Activated T-cell treated with anti-CD3 and anti-CD28 coated beads, Interleukin-2, amount 50 U/mL, for 48 hours (primary cell): ENCODE measurements around the gene UBAP1L.
"Not testable (repeated sequence)": the region's sequence is repeated elsewhere in the genome, so short reads cannot be mapped to it uniquely, and the experiment has no call there.

Experiments
- DNase-seq, 2 experiments: peaks; one replicate each; pipeline ENCODE4 v3.0.0-alpha.2; 2020

UBAP1L gene

DNA sequence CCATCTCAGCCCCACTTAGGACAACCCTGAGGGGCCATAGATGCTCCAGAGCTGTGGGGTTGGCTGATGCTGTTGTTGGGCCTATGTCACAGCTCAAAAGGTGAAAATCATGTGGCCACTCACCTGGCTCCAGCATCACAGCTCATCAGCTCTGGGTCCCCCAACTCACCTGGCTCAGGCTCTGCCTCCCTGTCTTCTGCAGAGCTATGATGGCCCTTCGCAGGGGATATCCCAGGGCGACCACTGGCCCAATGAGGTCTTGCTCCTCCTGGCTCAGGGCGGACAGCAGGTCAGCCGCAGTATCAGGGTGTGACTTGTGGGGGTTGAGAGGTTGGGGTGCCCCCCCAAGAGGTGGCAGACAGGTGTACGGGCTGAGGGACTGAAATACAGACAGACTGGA lies 15.7 kb downstream of the UBAP1L start:
- DNase-seq = no peak

DNA sequence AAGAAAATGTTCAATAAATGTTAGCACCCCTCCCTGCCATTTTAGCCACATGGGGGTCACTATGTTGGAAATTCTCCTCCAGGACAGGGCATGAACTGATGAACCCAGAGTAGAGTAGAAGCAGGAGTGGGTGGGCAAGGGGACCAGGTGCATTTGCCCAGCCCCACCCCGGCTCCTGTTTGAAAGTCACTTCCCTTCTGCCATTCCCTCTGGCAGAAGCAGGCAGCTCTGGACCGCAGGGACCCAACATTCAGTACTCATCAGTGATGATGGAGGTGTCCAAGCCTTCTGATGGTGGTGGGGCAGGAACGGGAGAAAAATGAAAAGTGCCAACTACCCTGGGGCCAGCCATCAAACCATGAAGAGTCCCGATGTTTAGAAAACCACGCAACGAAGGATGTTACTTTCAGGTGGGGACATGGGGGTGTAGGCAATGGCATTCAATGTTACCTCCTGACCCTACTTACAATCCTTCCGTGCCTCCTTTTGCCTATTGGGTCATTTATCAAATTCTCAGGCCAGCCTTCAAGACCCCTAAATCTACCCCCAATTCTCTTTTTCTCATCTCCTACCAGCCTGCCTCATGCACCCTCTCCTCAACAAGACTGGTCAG lies 17.2 kb downstream of the UBAP1L start:
- no peak for DNase-seq

DNA sequence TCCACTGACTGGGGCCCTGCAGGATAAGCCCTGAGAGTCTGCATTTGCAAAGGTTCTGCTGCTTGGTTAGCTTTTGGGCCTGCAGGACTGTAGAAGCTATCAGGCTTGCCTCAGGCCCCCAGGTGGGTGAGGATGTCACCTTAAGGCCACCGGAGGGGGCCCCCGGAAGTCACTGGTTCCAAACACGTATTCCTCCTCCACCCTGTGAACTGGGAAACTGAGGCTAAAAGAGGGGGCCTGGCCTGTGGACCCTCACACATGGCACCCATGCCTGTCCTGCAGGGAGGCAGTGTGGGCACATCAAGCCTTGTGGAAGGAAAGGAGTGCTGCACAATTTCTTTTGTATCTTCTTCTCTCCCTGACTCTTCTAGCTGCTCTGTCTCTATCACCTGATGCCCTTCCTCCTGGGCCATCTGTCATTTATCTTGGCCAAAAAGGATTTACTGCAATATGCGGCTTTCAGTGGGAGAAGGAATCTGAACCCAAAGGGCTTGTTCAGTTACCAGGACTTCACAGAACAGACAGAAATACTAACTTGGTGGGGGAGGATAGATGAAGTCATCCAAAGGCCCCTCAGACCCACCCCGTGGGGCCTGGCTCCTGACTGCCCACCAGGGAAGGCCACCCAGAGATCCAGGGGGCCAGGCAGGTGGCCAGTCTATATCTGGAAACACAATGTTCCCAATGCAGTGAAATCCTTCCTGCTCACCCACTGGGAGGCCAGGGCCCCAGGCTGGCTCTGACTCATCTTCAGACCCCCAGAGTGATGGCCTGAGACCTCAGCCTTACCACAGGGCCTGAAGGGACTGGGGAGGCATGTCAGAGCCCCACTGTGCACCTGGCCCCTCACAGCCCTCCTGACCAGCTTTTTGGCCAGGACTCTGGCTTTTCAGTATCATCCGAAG lies 18.3 kb downstream of the UBAP1L start:
- DNase-seq = no peak

DNA sequence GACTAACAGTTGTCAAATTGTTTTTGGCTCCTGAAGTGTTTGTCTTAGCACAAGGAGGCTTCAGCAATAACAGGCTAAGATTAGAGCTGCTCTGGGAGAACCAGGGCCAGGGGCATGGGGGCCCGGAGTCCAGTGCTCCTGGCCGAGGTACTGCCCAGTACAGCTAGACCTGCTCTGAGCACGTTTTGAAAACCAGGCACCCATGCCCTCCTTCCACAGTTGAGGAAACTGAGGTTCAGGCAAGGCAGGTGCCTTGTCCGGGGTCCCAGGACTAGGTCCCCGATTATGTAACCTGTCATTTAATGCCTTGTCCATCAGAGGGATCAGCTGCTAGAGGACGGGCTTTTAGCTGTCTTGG lies 19.3 kb downstream of the UBAP1L start:
- DNase-seq = no peak

DNA sequence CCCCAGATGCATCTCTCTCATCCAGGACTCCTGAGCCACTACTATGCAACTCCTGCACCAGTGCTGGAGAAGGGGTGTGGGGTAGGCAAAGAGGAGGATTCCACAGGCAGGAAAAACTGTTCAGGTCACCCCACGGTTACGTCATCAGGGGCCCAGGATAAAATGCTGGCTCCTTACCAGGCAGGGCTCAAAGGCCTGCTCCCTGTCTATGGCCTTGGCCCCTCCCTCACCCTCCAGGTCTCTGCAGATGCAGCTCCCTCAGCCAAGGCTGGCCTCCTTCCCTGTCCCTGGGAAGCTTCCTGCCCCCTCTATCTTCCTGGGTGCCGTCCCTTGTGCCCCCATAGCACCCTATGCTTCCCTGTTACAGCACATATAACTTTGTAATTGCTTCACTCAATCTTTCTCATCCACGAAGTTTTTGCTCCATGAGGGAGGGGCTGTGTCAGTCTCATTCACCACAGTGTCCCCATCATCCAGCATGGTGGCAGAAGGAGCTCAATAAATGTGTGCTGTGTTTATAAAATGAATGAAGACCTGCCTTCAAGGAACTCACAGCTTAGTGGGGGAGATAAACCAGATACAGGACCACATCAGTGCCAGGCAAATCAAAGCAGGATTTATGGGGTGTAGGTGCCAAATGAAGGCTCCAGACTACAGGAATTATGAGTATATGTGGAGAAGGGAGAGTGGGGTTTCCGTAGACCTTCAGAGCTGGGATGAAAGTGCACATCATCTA lies 19.8 kb downstream of the UBAP1L start:
- DNase-seq = no peak

DNA sequence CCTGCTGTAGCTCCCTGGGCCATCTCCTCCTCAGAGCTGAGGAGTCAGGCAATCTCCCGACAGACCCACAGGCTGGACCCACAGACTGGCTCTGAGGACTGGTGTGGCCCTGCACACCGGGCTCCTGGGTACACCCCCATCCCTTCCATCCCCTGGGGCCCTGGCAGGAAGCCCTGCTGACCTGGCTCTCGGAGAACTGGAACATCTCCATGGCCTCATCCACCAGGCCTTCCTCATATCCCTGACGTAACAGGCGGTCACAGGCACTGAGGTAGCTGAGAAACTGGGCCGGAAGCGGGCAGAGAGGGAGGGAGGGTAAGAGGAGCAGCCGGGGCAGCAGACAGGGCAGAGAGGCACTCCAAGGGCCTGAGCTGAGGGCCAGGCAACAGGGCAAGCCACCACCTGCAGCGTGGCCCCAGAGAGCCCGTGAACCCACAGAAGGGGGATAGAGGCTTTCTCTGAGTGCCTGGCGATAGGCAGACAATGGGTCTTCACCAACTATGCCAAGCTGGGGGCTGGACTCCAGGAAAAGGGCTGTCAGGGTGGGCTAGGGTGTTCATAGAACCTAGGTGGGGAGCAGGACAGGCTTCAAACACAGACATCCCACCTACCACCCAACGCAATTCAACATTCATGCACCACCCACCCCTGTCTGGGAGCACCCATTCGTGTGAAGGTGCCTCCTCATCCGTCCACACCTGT lies 20.6 kb downstream of the UBAP1L start:
- no peak for DNase-seq

DNA sequence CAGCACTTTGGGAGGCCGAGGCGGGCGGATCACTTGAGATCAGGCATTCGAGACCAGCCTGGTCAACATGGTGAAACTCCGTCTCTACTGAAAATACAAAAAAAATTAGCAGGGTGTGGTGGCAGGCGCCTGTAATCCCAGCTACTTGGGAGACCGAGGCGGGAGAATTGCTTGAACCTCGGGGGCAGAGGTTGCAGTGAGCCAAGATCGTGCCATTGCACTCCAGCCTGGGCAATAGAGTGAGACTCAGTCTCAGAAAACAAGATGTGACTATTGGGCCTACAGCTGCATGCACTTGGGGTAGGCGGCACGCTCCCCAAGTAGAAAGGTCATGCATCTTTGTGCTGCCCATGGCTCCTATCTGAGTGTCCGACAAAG lies 21.2 kb downstream of the UBAP1L start:
- DNase-seq = not testable (repeated sequence)

DNA sequence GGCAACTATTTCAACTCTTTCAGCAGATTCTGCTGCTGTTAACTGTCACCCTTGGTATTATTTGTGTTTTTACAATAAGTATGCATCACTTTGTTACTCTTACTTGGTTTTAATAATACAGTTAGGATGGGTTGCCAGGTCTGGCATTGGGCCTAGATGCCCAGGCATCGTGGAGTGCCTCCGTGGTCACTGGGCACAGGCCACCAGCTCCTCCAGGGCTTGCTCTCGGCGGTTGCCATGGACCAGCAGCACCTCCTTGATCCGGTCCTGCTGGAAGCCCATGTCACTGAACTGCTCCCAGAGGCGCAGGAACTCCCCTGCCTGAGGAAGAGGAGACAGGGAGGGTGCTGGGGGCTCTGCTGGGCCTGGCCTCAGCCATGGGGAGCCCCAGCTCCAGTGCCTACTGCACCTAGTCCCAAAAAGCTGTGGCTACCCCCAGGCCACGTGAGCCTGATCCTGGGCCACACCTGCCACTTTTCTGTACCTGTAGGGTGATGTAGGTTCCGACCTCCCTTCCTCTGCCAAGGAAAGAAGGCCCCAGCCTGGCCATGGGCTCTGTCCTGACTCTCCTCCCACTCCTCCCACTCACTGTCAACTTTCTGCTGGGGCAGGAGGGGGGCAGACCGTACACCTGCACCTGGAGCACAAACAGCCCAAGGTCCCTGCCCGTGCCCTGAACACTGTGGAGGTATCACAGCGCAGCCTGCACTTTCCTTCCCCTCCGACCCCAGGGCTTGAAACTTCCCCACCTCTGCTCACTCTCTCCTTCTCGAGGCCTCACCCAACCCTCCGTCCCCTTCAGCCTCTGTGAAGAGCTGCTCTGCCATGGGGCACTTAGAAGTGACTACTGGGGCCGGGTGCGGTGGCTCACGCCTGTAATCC lies 21.8 kb downstream of the UBAP1L start:
- no peak for DNase-seq

DNA sequence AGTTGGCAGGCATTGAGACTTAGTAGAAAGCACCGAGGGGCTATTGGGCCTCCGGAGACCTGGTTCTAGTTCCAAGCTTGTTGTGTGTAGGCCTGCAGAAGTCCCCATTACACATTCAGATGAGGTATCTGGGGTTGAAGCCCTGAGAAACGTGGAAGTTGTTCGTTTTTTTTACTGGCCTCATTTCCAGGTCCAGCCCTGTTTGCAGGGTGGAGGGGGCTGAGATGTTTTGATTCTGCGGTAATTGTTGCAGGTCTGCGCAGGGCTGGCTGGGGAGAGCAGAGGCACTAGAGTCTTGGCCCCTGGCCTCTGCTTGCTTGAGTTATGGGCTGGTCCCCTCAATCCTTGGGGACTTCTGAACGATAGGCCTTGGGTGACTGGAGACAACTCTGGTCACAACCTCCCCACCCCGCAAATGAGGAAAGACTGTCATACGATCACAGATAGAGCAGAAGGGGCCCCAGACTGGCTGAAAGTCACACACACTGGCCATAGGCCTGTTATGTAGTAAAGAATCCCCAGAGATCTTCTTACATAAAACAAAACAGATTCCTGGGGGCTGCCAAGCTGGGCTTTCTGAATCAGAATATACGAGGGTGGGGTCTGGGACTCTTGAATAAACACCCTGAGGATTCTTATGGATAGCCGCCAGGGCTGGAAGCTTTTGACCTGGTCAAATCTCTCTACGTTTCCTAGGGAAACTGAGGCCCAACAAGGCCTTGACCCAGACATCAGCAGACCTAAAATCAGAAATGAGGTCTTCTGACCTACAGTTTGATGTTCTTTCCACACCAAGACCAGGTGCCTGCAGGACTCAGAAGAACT lies 22.8 kb downstream of the UBAP1L start:
- DNase-seq = no peak

DNA sequence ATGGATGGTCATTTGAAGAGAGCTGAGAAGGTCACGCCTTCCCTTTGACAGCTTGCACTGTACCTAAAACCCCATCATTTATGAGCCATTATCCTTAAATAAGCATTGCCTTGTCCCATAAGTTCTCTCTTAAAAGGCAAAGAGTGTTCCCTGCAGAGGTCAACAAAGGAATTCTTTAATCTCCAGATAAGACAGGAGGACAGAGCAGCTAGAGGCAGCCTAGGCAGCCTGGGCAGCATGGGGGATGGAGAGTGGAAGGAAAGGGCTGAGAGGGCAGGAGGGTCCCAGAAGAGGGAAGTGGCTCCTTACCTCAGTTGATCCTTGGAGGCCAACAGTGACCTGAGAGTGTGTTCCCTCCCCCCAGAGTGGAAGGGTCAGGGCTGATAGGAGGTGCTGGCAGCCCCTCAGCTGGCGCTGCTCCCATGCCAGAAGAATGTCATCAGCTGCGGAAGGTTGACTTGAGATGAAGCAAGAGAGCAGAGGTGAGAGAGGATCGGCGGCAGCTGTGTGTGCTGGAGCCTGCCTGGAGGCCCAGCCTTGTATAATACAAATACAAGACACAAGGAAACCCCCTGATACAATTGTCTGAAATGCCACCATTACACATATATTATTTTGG lies 25.7 kb downstream of the UBAP1L start:
- DNase-seq = no peak

DNA sequence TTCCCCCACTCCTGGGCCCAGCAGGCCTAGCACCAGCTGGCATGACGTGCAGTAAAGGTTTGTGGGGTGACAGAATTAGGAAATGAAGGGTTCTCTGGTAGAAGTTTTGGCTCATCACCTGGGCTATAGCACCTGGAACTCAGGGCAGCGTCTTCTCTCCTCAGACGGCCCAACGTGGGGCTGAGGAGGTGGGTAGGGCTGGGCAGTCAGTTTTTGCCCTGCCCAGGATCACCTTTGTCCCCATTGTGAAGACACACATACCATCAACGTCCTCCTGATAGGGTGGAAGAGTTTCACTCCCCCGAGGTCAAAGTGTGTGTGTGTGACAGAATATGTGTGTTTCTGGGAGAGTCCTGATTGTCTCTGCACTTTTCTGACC lies 26.4 kb downstream of the UBAP1L start:
- no peak for DNase-seq

DNA sequence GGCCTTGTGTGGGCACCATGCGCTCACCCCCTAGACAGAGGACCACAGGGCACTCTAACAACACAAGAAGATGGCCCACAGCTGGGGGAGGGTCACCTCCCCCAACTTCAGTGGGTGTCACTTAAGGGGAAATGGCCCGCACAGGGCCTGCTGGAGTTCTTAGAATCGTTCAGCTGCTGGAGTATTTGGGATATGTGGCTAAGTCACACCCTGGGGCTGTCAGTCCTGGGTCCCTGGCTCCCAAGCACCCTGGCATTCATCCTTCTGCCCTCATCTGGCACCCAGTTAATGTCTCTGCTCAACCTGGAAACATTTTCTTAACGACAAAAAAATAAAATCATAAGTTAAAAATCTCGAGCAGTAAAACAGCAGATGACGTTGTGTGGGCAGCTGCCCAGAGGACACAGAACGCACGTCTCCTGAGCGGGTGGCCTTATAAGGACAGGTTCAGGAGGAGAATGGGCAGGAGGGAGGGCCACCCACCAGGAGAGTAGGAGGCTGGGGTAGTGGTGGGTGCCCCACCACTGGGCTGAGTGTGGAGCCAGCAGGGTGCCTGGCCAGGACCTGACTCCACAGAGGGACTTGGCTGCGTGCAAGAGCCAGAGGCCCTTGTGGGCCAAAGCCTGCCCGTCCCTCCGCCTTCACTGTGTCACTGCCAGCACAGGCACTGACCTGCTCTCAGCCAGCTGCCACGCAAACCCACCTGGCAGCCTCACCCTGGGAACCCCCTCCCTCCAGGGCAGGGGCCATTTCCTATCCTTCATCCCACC lies 26.9 kb downstream of the UBAP1L start:
- no peak for DNase-seq

DNA sequence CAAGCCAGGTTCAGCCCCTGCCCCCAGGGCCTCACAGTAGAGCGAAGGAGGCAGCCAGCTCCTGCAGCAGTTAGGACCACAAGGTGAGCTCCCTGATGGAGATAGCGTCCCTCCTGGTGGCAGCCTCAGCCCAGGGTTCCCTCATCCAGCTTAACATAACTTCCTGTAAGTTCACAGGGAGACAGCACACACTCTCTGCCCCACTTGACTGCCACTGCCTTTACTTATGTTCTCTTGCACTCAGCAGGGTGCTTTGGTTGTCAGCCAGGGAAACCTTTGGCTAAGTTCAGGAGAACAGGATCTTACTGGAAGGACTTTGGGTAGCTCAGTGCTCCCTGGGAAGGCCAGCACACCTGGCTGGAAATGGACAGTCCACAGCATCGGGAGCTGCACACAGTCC lies 27.6 kb downstream of the UBAP1L start:
- DNase-seq = no peak

DNA sequence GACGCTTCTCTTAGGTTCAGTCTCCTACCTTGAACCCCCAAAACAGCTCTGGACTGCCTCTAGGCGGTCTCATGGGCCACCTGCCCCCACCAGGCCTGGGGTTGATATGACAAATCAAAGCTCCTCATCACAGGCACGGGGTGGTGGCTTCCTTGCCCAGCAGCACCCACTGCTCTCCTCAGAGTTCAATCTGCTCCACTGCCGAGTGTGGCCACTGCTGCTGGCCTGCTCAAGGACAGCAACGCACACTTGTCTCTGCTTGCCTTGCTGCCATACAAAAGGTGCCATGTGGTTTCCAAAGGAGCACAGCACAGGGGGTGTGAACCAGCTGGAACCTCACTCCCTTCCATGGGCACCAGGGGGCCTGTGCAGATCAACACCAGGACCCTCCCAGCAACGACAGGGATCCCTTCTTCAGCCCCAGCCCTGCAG lies 28.3 kb downstream of the UBAP1L start:
- DNase-seq = no peak

DNA sequence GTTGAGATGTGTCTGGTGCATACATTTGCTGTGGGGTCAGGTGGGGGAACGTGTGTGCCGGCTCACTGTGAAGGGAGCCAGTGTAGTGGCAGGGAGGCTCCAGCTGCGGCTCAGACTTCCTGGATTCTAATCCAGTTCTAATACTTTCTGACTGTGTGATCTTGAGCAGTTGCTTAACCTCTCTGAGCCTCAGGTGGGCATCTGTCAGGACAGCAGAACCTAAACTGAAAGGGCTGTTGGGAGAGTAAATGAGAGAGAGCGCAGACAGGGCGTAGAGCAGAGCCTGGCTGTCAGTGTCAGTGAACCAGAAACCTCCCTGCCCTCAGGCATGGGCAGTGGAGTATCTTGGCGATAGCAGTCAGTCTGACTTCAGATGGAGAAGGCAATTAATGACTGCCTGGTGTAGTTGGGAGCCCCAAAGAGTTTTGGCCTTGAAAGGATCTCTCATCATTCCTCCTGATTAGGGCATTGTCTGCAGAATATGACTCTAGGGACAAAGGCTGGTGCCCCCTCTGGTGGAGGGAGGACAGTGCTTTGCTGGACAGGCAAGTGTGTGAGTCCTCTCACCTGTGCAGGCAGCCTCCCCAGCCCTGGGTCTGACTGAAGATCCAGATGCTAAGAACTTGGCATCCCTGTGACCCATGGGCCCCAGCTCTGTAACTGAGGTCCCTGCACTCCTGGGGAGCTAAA lies 28.9 kb downstream of the UBAP1L start:
- peak in 1 of 2 experiments; percentile 38 for DNase-seq

DNA sequence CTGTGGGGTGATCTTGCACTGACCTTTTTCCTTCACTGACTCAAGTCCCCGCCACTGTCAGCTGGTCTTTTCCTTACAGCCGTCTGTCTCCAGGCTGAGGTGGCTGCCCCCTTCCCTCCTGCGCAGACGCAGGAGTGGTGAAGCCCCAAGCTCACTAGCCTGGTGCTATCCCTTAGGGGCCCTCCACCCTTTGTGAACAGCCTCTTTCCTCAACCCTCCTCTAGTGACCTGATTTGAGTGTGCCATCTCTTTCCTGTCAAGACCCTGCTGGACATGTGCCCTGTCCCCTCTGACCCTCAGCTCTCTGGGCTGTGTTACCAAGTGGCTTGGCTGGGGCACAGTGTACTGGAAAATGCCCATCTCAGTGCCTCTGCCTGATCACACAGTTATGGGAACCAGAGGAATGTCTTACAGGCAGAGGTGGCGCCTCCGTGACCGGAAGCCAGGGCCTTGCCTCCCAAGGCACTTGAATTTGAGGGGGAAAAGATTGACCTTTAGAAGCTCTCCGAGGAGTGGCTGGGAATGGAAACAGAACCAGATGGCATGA lies 29.7 kb downstream of the UBAP1L start:
- DNase-seq = no peak

DNA sequence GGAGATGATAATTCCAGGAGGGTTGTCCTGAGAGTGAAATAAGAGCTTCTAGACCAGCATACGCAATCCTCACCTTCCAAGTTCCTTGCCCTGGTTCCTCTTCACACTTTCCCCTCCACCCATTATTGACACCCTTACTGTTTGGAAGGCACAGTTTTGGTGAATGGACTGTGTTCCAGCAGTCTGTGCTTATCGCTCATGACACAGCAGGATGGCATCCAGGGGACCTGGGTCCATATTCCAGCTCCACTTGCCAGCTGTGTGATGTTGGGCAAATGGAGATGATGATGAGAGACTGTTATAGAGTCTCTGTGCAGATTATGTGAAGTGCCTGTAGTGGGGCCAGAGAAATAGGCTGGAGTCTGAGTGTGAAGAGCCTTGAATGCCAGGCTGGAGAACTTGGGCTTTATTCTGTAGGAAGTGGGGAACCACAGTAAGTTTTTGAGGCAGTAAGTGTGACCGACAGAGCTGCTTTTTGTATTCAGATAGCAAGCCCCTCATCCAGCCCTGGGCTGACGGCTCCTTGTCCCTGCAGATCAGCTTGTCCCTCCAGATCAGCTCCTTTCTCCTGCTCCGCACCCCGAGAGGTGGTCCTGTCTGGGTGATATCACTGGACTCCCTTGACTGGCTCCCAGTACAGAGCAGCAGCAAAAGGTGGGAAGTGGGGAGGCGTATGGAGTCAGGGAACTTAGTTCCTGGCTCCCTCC lies 30.3 kb downstream of the UBAP1L start:
- DNase-seq = no peak

DNA sequence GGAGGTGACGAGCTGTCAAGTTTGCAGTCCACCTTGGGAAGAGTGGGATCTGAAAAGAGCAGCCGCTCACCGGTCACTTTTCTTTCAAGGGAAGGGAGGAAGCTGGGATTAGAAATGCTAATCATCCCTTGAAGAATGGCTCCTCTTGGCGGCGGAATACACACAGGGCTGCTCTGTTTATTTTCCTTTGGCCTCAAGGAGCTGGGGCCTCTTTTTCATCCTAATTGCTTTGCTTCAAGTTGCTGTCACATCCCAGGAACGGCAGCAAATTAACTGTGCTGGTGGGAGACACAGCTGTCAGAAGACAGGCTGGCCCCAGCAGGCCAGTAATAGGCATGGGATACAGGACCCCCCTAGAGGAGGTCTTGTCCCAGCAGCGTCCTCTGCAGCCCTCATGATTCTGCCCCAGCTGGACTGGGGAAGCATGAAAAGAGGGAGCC lies 31.7 kb downstream of the UBAP1L start:
- DNase-seq = no peak
